22Rv1 (cell line): Measurements from ENCODE around the gene CXorf49.
"Not testable (repeated sequence)": the region's sequence is repeated elsewhere in the genome, so short reads cannot be mapped to it uniquely, and the experiment has no call there.

Experiments used
- ZFX ChIP-seq: fragments of 450-650 bp; IDR thresholded peaks from 2 replicates; pipeline ENCODE4 v1.6.1; 2017; ENCODE audit warnings: antibody characterized with exemption, borderline replicate concordance
- TF ChIP-seq, protein P1 (sequence below): fragments of 450-650 bp; IDR thresholded peaks from 2 replicates; pipeline ENCODE4 v1.5.1; 2017; ENCODE audit warnings: mild to moderate bottlenecking

DNA sequence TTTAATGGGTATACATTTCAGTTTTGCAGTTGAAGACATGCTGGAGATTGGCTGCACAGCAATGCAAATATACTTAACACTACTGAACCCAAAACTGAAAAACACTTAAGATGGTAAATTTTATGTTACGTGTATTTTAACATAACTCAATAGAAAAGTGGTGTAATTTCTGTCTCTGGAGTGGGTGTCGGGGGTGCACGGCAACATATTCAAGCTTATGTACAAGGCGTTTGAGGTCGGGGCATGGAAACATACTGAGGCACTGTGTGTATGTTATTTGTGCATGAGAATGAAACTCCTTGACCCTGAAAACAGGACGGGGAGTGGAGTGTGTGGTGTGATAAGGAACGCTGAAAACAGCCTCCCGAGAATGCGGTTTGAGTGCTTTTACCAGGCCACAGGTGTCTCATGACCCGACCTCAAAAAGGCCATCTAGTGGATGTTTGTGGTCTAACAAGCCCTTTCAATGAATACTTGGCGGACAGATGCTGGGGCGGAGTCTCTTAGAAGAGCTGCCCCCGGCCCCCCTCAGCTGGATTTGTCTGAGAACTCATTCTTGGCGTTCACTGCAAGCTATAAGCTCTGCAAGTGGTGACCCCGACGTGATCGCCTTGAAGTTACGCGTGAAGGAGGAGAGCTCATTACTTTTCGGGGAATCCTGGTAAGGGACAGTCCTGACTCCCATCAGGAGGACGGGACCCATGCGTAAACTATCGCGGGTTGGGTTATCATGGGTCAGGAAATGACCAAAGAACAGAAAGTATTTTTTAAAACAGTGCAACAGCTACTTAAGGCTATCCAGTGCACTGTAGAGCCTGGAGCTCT lies 21.2 kb downstream of the CXorf49 start:
- TF ChIP-seq, protein P1, sequence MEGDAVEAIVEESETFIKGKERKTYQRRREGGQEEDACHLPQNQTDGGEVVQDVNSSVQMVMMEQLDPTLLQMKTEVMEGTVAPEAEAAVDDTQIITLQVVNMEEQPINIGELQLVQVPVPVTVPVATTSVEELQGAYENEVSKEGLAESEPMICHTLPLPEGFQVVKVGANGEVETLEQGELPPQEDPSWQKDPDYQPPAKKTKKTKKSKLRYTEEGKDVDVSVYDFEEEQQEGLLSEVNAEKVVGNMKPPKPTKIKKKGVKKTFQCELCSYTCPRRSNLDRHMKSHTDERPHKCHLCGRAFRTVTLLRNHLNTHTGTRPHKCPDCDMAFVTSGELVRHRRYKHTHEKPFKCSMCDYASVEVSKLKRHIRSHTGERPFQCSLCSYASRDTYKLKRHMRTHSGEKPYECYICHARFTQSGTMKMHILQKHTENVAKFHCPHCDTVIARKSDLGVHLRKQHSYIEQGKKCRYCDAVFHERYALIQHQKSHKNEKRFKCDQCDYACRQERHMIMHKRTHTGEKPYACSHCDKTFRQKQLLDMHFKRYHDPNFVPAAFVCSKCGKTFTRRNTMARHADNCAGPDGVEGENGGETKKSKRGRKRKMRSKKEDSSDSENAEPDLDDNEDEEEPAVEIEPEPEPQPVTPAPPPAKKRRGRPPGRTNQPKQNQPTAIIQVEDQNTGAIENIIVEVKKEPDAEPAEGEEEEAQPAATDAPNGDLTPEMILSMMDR = not testable (repeated sequence)
- TF ChIP-seq ZFX = not testable (repeated sequence)
